ENCODE measurements around the gene ADCYAP1R1. TPM values are rescaled to one million over a fixed set of nuclear protein-coding genes. Genes with fewer than 3 reads are reported as not detected.

ADCYAP1R1 gene
- total RNA-seq, 1 experiment from 2014 or later, result not detected

- intact Hi-C loops (cut with micrococcal nuclease), result no loop called here
- no peaks in the 10 kb centered on the region for H3K4me1 Mint-ChIP-seq (ENCODE audit: insufficient read depth, unreplicated experiment)
- BruUV-seq (replicated peaks), result no TSS peak
- peaks cover 56% of the 10 kb centered on the region for H3K27me3 Mint-ChIP-seq (ENCODE audit: insufficient read depth, unreplicated experiment)
- no peak overlapping the region for H3K27ac Mint-ChIP-seq (ENCODE audit: low read depth, unreplicated experiment)
- H3K4me3 Mint-ChIP-seq (ENCODE audit: unreplicated experiment), result no peak overlapping the region
- no peak for DNase-seq (ENCODE audit: unreplicated experiment)
- ChIA-PET POLR2A (no interaction called here), CTCF (interaction anchor here (0.7 to 1.5 kb wide), 4 partner anchors 16 to 76 kb away, joined by 3 to 5 read pairs (median 4); no protein-coding TSS in a partner anchor)
- TF ChIP-seq CTCF (IDR thresholded peaks at IDR 0.05; ENCODE audit: unreplicated experiment), result no peak
- H3K36me3 Mint-ChIP-seq (ENCODE audit: insufficient read depth, unreplicated experiment), result no peaks in the 10 kb centered on the region
- H3K9me3 Mint-ChIP-seq (ENCODE audit: unreplicated experiment), result no peaks in the 10 kb centered on the region
Observed at GRCh38 chr7:31046723-31047122, 5.4 kb upstream of the ADCYAP1R1 start.

GRCh38 chr7:31047313-31048146 is 4.6 kb upstream of the ADCYAP1R1 start:
- ChIA-PET POLR2A (no interaction called here), CTCF (interaction anchor here (0.7 to 1.5 kb wide), 3 partner anchors 15 to 75 kb away, joined by 3 to 5 read pairs (median 4); no protein-coding TSS in a partner anchor)
- TF ChIP-seq CTCF (IDR thresholded peaks at IDR 0.05; ENCODE audit: unreplicated experiment), result no peak
- no TSS peak for BruUV-seq (replicated peaks)
- no peak overlapping the region for H3K27ac Mint-ChIP-seq (ENCODE audit: low read depth, unreplicated experiment)
- no peaks in the 10 kb centered on the region for H3K36me3 Mint-ChIP-seq (ENCODE audit: insufficient read depth, unreplicated experiment)
- H3K9me3 Mint-ChIP-seq (ENCODE audit: unreplicated experiment), result no peaks in the 10 kb centered on the region
- H3K4me1 Mint-ChIP-seq (ENCODE audit: insufficient read depth, unreplicated experiment), result no peaks in the 10 kb centered on the region
- DNase-seq (ENCODE audit: unreplicated experiment), result no peak
- H3K4me3 Mint-ChIP-seq (ENCODE audit: unreplicated experiment), result no peak overlapping the region
- peaks cover 55% of the 10 kb centered on the region for H3K27me3 Mint-ChIP-seq (ENCODE audit: insufficient read depth, unreplicated experiment)
- intact Hi-C loops (cut with micrococcal nuclease), result no loop called here

- no peak for DNase-seq (ENCODE audit: unreplicated experiment)
Observed at GRCh38 chr7:31049005-31049765, 2.9 kb upstream of the ADCYAP1R1 start.

More at GRCh38 chr7:31049005-31049765, 2.9 kb upstream of the ADCYAP1R1 start:
- H3K27ac Mint-ChIP-seq (ENCODE audit: low read depth, unreplicated experiment), result no peak overlapping the region
- H3K36me3 Mint-ChIP-seq (ENCODE audit: insufficient read depth, unreplicated experiment), result no peaks in the 10 kb centered on the region
- TF ChIP-seq CTCF (IDR thresholded peaks at IDR 0.05; ENCODE audit: unreplicated experiment), result no peak
- intact Hi-C loops (cut with micrococcal nuclease), result no loop called here
- no TSS peak for BruUV-seq (replicated peaks)
- no peak overlapping the region for H3K4me3 Mint-ChIP-seq (ENCODE audit: unreplicated experiment)
- H3K4me1 Mint-ChIP-seq (ENCODE audit: insufficient read depth, unreplicated experiment), result no peaks in the 10 kb centered on the region
- no peaks in the 10 kb centered on the region for H3K9me3 Mint-ChIP-seq (ENCODE audit: unreplicated experiment)
- H3K27me3 Mint-ChIP-seq (ENCODE audit: insufficient read depth, unreplicated experiment), result peaks cover 43% of the 10 kb centered on the region
- ChIA-PET POLR2A (no interaction called here), CTCF (interaction anchor here (0.5 to 1.2 kb wide), 4 partner anchors 10 to 1340 kb away, joined by 3 to 5 read pairs (median 3); no protein-coding TSS in a partner anchor)
